Amygdala (tissue), 56 donors: Measurements from ENCODE around the gene TCN1.

Experiments
- DNase-seq, 56 donors: peaks; one replicate each; lab custom pipeline; 2025; lab: John Stamatoyannopoulos, UW

TCN1 gene

GRCh38 chr11:59810911-59811259 is 55.4 kb downstream of the TCN1 start:
- DNase-seq: no peak

- DNase-seq: peak in 55 of 56 donors; percentile 9 to 88 (median 73)
Observed at GRCh38 chr11:59810189-59810910, 55.9 kb downstream of the TCN1 start, which contains the start of gene MRPL16. MRPL16 (minus strand) TSS chr11:59810778; CDS start chr11:59810658, 120 bp downstream.

- DNase-seq: no peak
Observed at GRCh38 chr11:59807047-59807610, 59.2 kb downstream of the TCN1 start.

- DNase-seq: no peak
Observed at GRCh38 chr11:59804061-59804460, 62.2 kb downstream of the TCN1 start.
